ENCODE results near the gene UGT1A8.
"Not testable (repeated sequence)": the region's sequence is repeated elsewhere in the genome, so short reads cannot be mapped to it uniquely, and the experiment has no call there.

The UGT1A8 gene

GRCh38 chr2:233617476-233617875, at the start of gene UGT1A8:
UGT1A8 (plus strand) TSS chr2:233617633; CDS start chr2:233617708, 75 bp downstream.
- DNase-seq: not testable (repeated sequence)

DNA sequence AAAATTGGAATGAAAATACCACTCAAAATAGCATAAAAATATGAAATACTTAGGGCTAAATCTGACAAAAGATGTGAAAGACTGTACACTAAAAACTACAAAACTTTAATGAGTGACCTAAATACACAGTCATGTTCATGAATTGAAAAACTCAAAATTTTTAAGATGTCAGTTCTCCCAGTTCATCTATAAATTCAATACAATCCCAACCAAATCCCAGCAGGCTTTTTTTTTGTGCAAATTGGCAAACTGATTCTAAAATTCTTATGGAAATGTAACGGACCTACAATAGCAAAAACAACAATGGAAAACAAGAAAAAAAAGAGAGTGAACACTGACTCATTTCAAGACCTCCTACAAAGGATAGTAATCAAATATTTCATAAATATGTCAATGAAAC, 46.4 kb upstream of the UGT1A8 start:
- no peak for DNase-seq

- no peak for DNase-seq
Observed at GRCh38 chr2:233571462-233571861, 46.0 kb upstream of the UGT1A8 start.

DNA sequence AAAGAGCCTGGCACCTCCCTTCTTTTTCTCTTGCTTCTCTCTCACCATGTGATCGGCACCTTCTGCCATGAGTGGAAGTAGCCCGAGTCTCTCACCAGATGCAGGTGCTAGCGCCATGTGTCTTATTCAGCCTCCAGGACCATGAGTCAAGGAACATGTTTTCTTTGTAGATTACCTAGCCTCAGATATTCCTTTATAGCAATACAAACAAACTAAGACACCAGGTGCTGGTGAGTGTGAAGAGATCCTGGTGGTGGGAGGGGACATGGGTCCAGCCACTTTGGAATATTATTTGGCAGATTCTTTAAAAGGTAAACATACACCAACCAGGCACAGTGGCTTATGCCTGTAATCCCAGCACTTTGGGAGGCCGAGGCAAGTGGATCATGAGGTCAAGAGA, 45.0 kb upstream of the UGT1A8 start:
- no peak for DNase-seq

DNA sequence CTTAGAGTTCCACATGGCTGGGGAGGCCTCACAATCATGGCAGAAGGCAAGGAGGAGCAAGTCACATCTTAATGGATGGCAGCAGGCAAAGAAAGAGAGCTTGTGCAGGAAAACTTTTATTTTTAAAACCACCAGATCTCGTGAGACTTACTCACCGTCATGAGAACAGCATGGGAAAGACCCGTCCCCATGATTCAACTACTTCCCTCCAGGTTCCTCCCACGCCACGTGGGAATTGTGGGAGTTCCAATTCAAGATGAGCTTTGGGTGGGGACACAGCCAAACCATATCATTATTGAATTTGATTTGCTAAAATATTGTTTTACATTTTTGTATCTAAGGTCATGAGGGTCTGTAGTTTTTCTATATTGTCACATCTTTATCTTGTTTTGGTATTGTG, 40.1 kb upstream of the UGT1A8 start:
- DNase-seq: not testable (repeated sequence)

- DNase-seq: not testable (repeated sequence)
Observed at GRCh38 chr2:233583217-233583965, 34.0 kb upstream of the UGT1A8 start.

GRCh38 chr2:233584210-233584609, 33.2 kb upstream of the UGT1A8 start:
- DNase-seq: no peak

DNA sequence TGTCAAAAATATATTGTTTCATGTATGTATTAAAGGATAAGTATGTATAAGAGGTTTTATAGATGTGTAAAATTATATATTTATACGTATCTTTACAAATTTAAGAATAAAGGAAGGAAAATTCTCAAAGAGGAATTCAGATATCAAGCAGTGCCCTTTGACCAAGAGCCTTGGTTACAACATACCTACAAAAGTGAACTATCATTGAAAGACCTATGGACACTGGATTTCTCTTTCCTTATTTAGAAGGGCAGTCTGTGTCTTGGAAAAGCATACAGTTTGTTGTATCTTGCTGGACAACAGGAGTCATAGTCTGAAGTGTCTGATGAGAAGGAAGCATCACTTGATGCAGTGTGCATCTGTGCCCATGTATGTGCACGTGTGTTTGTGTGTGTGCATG, 29.0 kb upstream of the UGT1A8 start:
- DNase-seq: no peak

GRCh38 chr2:233592706-233593105, 24.7 kb upstream of the UGT1A8 start:
- not testable (repeated sequence) for DNase-seq

DNA sequence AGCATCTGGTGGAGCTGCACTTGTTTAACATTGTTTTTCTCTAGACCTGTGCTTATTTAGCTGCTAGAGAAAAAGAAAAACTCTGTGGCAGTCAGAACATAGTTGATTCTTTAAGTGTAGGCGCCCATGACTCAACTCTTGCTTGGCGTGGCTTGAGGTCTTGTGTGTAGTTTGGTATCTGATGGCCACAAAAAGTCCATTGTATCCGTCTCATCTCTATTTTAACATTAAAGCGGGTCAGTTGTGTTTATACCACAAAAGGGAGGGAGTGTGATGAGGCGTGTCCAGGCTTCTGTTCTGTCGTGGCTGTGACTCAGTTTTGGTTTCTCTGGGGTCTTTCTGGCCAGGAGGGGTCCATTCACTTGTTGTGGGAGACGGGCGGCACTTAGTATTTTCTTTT, 24.2 kb upstream of the UGT1A8 start:
- no peak for DNase-seq

- no peak for DNase-seq
Observed at GRCh38 chr2:233597522-233597921, 19.9 kb upstream of the UGT1A8 start.

GRCh38 chr2:233598952-233599351, 18.5 kb upstream of the UGT1A8 start:
- no peak for DNase-seq

DNA sequence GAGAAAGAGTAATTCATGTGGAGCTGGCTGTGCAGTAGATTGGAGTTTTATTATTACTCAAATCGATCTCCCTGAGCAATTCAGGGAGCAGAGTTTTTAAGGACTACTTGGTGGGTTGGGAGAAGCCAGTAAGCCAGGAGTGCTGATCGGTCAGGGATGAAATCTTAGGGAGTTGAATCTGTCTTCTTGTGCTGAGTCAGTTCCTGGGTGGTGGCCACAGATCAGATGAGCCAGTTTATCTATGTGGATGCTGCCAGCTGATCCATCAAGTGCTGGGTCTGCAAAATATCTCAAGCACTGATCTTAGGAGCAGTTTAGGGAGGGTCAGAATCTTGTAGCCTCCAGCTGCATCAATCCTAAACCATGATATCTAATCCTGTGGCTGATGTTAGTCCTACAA, 17.0 kb upstream of the UGT1A8 start:
- DNase-seq: no peak

DNA sequence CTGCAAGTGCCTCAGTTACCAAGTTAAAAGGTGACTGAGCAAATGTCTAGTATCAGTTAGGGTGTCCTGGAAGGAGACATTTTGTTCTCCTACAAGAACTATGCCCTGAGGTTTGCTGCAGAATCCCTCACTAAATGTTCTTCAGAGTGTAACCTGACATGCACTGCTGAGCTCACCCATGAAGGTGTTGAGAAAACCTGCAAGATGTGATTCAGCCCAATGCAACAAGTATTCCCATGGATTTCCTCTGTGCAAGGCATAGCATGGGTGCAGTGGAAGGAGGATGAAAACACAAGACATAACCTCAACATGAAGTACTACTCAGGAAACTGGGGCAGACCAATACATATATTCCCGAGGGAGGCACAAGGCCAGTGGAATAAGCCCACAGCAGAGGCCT, 15.4 kb upstream of the UGT1A8 start:
- DNase-seq: no peak

DNA sequence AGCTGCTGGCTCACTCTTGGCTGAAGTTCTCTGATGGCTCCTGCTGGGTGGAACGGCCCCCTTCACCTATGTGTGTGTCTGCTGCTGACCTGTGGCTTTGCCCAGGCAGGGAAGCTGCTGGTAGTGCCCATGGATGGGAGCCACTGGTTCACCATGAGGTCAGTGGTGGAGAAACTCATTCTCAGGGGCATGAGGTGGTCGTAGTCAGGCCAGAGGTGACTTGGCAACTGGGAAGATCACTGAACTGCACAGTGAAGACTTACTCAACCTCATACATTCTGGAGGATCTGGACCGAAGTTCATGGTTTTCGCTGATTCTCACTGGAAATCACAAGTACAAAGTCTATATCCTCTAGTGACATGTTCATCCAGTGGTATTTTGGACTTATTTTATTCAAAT, 13.9 kb upstream of the UGT1A8 start:
- no peak for DNase-seq

DNA sequence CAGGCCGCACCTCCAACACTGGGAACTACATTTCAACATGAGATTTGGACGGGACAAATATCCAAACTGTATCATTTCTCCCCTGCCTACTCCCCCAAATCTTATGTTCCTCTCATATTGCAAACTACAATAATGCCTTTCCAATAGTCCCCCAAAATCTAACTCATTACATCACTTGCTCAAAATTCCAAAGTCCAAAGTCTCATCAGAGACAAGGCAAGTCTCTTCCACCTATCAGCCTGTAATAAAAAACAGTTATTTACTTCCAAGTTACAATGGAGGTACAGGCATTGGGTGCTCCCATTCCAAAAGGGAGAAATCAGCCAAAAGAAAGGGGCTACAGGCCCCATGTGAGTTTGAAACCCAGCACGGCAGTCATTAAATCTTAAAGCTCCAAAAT, 12.6 kb upstream of the UGT1A8 start:
- DNase-seq: no peak

GRCh38 chr2:233605680-233606079, 11.8 kb upstream of the UGT1A8 start:
- DNase-seq: no peak

GRCh38 chr2:233611284-233611683, 6.1 kb upstream of the UGT1A8 start:
- no peak for DNase-seq

- no peak for DNase-seq
Observed at GRCh38 chr2:233620204-233620603, 2.8 kb downstream of the UGT1A8 start.

DNA sequence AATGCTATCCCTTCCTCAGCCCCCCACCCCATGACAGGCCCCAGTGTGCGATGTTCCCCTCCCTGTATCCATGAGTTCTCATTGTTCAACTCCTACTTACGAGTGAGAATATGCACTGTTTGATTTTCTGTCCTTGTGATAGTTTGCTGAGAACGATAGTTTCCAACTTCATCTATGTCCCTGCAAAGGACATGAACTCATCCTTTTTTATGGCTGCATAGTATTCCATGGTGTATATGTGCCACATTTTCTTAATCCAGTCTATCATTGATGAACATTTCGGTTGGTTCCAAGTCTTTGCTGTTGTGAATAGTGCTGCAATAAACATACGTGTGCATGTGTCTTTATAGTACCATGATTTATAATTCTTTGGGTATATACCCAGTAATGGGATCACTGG, 4.4 kb downstream of the UGT1A8 start:
- DNase-seq: not testable (repeated sequence)

- no peak for DNase-seq
Observed at GRCh38 chr2:233627331-233628025, 10.0 kb downstream of the UGT1A8 start.

DNA sequence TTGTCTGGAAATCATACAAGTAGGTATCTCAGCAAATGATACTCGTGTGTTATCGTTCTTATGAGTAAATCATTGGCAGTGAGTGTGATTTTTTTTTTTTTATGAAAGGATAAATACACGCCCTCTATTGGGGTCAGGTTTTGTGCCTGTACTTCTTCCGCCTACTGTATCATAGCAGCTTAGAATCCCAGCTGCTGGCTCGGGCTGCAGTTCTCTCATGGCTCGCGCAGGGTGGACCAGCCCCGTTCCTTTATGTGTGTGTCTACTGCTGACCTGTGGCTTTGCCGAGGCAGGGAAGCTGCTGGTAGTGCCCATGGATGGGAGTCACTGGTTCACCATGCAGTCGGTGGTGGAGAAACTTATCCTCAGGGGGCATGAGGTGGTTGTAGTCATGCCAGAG, 18.9 kb downstream of the UGT1A8 start, which contains the start of gene UGT1A10:
Gene UGT1A10, plus strand, starts transcription at position 143 of the 400 bp plus-strand sequence. Its CDS starts 75 bp downstream, at position 218.
- DNase-seq: not testable (repeated sequence)

- no peak for DNase-seq
Observed at GRCh38 chr2:233638836-233639235, 21.4 kb downstream of the UGT1A8 start.

GRCh38 chr2:233639860-233640259, 22.4 kb downstream of the UGT1A8 start:
- DNase-seq: no peak
